H1 (cell line): ENCODE measurements around the gene ABCC9. TPM values are rescaled to one million over a fixed set of nuclear protein-coding genes. Genes with fewer than 3 reads are reported as not detected.

ENCODE experiments used
- BACH1 ChIP-seq: IDR thresholded peaks from 2 replicates; pipeline ENCODE4 v1.6.1; 2012; ENCODE audit warnings: low read length, improper control_type of control experiment
- CBX8 ChIP-seq: fragments of 300-800, 300-1000 bp; sonication (generic); IDR thresholded peaks from 2 replicates; pipeline ENCODE4 v1.7.1; 2016; ENCODE audit warnings: low read depth, low read length, borderline replicate concordance
- CTBP2 ChIP-seq: IDR thresholded peaks from 2 replicates; pipeline ENCODE4 v1.7.0; 2011; ENCODE audit warnings: borderline replicate concordance, mild to moderate bottlenecking, moderate library complexity, mixed read lengths, low read length; ENCODE audit not compliant: insufficient read depth, insufficient read length
- HDAC2 ChIP-seq, 2 experiments: fragments of 300-600 bp in 1 of 2; sonication (generic) in 1 of 2; IDR thresholded peaks; 2 replicates each; pipeline ENCODE4 v1.6.1; 2011 to 2012; ENCODE audit warnings: low read depth in 2 of 2, low read length in 2 of 2, mild to moderate bottlenecking in 2 of 2, moderate library complexity in 2 of 2, borderline replicate concordance in 1 of 2, inconsistent platforms in 1 of 2
- JUND ChIP-seq: IDR thresholded peaks from 2 replicates; pipeline ENCODE4 v1.6.1; 2011; ENCODE audit warnings: mild to moderate bottlenecking, improper control_type of control experiment, low read length
- KDM5A ChIP-seq: fragments of 200-600 bp; IDR thresholded peaks from 2 replicates; pipeline ENCODE4 v1.7.1; 2012; ENCODE audit warnings: mild to moderate bottlenecking, low read length, inconsistent platforms, mixed read lengths
- PHF8 ChIP-seq: fragments of 200-600 bp; sonication (generic); conservative IDR thresholded peaks from 2 replicates; pipeline ENCODE4 v1.7.1; 2012; ENCODE audit warnings: low read depth, mild to moderate bottlenecking, inconsistent platforms, low read length, moderate library complexity
- RAD21 ChIP-seq, 2 experiments: IDR thresholded peaks in 1 of 2; conservative IDR thresholded peaks in 1 of 2; 2 replicates each; pipeline ENCODE4 v1.6.1; 2011; ENCODE audit warnings: low read depth in 2 of 2, low read length in 2 of 2, improper control_type of control experiment in 1 of 2, inconsistent platforms in 1 of 2, mild to moderate bottlenecking in 1 of 2, moderate library complexity in 1 of 2
- RBBP5 ChIP-seq: IDR thresholded peaks from 2 replicates; pipeline ENCODE4 v1.7.1; 2012; ENCODE audit warnings: low read depth, mild to moderate bottlenecking, inconsistent platforms, low read length, moderate library complexity, borderline replicate concordance
- RNF2 ChIP-seq: fragments of 200-900, 300-1000 bp; sonication (generic); IDR thresholded peaks from 2 replicates; pipeline ENCODE4 v1.7.1; 2016; ENCODE audit warnings: borderline replicate concordance, low read depth, mild to moderate bottlenecking, antibody characterized with exemption, low read length; ENCODE audit not compliant: poor library complexity, severe bottlenecking; ENCODE audit errors: missing control alignments
- SAP30 ChIP-seq: fragments of 300-600 bp; sonication (generic); IDR thresholded peaks from 2 replicates; pipeline ENCODE4 v1.7.1; 2012; ENCODE audit warnings: low read length, moderate library complexity, mild to moderate bottlenecking, inconsistent platforms; ENCODE audit not compliant: insufficient read depth, insufficient replicate concordance
- SIN3A ChIP-seq, 2 experiments: IDR thresholded peaks in 1 of 2; conservative IDR thresholded peaks in 1 of 2; 2 replicates each; pipeline ENCODE4 v1.6.1; 2011 to 2012; ENCODE audit warnings: low read length in 2 of 2, improper control_type of control experiment in 1 of 2, low read depth in 1 of 2, mild to moderate bottlenecking in 1 of 2
- SIRT6 ChIP-seq: IDR thresholded peaks from one replicate; pipeline ENCODE4 v1.7.1; 2012; ENCODE audit warnings: low read length, inconsistent platforms
- SRF ChIP-seq: IDR thresholded peaks from 2 replicates; pipeline ENCODE4 v1.6.1; 2011; ENCODE audit warnings: mild to moderate bottlenecking, low read depth, low read length, moderate library complexity
- TAF1 ChIP-seq: IDR thresholded peaks from 2 replicates; pipeline ENCODE4 v1.6.1; 2011; ENCODE audit warnings: mild to moderate bottlenecking, low read depth, low read length
- ZNF274 ChIP-seq: IDR thresholded peaks from 2 replicates; pipeline ENCODE4 v1.7.0; 2012; ENCODE audit warnings: low read length, borderline replicate concordance; ENCODE audit errors: extremely low read depth
- polyA plus RNA-seq, 7 experiments: library from polyadenylated mRNA; depleted of rRNA in 3 of 7; stranded (reverse) in 5 of 7; unstranded in 2 of 7; fragments of >200 nt in 5 of 7; fragments of 200-250 nt in 2 of 7; gene quantifications; 1 replicate in 5 of 7; 2 replicates in 1 of 7; 4 replicates in 1 of 7; pipeline versions ENCODE4 v1.2.1 to v1.2.3, GENCODE V29; 2011 to 2013; ENCODE audit warnings: missing spikeins in 2 of 7, mixed read lengths in 2 of 7
- total RNA-seq: library from RNA; stranded (reverse); fragmentation: NEBNext Ultra II Directional; extraction: Animal tissue kit (Norgen Biotek cat#: 25700); gene quantifications from 2 replicates; pipeline ENCODE4 v1.2.1, GENCODE V29; 2021
- TF ChIP-seq, protein P1 (sequence below), 3 experiments: IDR thresholded peaks; 1 replicate in 2 of 3; 2 replicates in 1 of 3; pipeline versions ENCODE4 v1.5.1 to v1.6.1; 2011; ENCODE audit warnings: low read length in 3 of 3, mild to moderate bottlenecking in 3 of 3, inconsistent platforms in 2 of 3, low read depth in 1 of 3, moderate library complexity in 1 of 3; ENCODE audit not compliant: insufficient read depth in 1 of 3; ENCODE audit errors: control extremely low read depth in 1 of 3
- TF ChIP-seq, protein P2 (sequence below): IDR thresholded peaks from 2 replicates; pipeline ENCODE4 v1.6.1; 2011; ENCODE audit warnings: low read depth, mild to moderate bottlenecking, low read length; ENCODE audit not compliant: insufficient read depth

The ABCC9 gene
- total and polyA plus RNA-seq, 2 of the 8 experiments (the other 6 are each of a cell fraction or from before 2014, with no cell fraction given): under 0.01 TPM; not detected in 1

GRCh38 chr12:21941506-21942376, 515 bp upstream of the ABCC9 start (continued):
- TF ChIP-seq RAD21 (IDR thresholded peaks at IDR 0.05 in 1 of 2, conservative IDR thresholded peaks at IDR 0.05 in 1 of 2; ENCODE audit: low read depth in 2 of 2, low read length in 2 of 2) (peak; percentile 33 to 47; a peak in 2 of 4 replicates), BACH1 (no peak), SIRT6 (no peak), SAP30 (no peak), KDM5A (no peak), CBX8 (no peak), SIN3A (conservative IDR thresholded peaks at IDR 0.05 in 1 of 2, IDR thresholded peaks at IDR 0.05 in 1 of 2; ENCODE audit: low read depth in 1 of 2, low read length in 2 of 2) (no peak), SRF (no peak), RBBP5 (no peak), CTBP2 (no peak), PHF8 (no peak), JUND (no peak), RNF2 (no peak), HDAC2 (IDR thresholded peaks at IDR 0.05; ENCODE audit: borderline replicate concordance in 1 of 2, low read depth in 2 of 2, low read length in 2 of 2) (peak in 1 of 2 experiments; percentile 8; a peak in 2 of 4 replicates), ZNF274 (no peak), TAF1 (no peak)
- TF ChIP-seq, protein P1, sequence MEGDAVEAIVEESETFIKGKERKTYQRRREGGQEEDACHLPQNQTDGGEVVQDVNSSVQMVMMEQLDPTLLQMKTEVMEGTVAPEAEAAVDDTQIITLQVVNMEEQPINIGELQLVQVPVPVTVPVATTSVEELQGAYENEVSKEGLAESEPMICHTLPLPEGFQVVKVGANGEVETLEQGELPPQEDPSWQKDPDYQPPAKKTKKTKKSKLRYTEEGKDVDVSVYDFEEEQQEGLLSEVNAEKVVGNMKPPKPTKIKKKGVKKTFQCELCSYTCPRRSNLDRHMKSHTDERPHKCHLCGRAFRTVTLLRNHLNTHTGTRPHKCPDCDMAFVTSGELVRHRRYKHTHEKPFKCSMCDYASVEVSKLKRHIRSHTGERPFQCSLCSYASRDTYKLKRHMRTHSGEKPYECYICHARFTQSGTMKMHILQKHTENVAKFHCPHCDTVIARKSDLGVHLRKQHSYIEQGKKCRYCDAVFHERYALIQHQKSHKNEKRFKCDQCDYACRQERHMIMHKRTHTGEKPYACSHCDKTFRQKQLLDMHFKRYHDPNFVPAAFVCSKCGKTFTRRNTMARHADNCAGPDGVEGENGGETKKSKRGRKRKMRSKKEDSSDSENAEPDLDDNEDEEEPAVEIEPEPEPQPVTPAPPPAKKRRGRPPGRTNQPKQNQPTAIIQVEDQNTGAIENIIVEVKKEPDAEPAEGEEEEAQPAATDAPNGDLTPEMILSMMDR (IDR thresholded peaks at IDR 0.05; ENCODE audit: control extremely low read depth in 1 of 3, insufficient read depth in 1 of 3, low read depth in 1 of 3, low read length in 3 of 3): peak; percentile 52 to 68 (median 61)
- TF ChIP-seq, protein P2, sequence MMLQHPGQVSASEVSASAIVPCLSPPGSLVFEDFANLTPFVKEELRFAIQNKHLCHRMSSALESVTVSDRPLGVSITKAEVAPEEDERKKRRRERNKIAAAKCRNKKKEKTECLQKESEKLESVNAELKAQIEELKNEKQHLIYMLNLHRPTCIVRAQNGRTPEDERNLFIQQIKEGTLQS: no peak
